A172 (cell line): ENCODE measurements around the gene ERAL1. TPM values are rescaled to one million over a fixed set of nuclear protein-coding genes. Genes with fewer than 3 reads are reported as not detected.
"Not testable (repeated sequence)": the region's sequence is repeated elsewhere in the genome, so short reads cannot be mapped to it uniquely, and the experiment has no call there.

Experiments
- DNase-seq: peaks from one replicate; pipeline ENCODE4 v3.0.0-alpha.2; 2015; ENCODE audit warnings: low spot score
- total RNA-seq: library from RNA; depleted of rRNA; stranded (reverse); fragments of >200 nt; shearing (Covaris generic); gene quantifications from 2 replicates; pipeline ENCODE4 v1.2.3, GENCODE V29; 2014; rRNA removed

Gene ERAL1
- total RNA-seq = 45.1 and 66.6 TPM in 2 replicates

DNA sequence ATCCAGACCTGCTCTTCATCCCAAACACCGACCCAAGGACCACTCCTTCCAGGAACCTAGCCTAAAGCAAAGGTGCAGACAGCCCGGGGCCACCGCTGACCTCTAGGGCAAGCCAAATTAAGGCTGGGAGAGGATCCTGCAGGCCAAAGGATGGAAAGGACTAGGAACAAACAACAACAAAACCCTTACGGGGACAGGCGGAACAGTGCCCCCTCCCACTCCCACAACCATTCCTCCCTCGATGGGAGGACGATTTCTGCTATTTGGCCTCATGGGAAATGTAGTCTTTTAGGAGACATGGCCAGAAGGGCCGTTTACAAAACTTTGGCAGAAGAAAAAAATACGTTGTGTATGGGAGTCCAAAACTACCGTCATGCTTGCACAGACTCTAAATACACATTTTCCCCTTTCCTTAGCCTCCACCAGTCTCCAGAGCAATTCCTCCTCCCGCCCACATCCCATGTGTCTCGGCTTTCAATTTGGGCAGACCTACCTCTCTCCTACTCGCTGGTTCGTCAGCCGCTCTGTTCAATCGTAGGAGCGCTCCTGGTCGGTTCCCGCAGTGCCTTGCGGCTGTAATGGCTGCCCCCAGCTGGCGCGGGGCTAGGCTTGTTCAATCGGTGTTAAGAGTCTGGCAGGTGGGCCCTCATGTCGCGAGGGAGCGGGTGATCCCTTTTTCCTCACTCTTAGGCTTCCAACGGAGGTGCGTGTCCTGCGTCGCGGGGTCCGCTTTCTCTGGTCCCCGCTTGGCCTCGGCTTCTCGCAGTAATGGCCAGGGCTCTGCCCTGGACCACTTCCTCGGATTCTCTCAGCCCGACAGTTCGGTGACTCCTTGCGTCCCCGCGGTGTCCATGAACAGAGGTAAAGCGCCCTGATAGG is at the start of gene ERAL1:
Gene ERAL1, plus strand, starts transcription at position 560 of the 879 bp plus-strand sequence. Its CDS starts 19 bp downstream, at position 579.
- peak; percentile 90 for DNase-seq

GRCh38 chr17:28807925-28808634 is 46.7 kb upstream of the ERAL1 start:
- peak; percentile 85 for DNase-seq

GRCh38 chr17:28810437-28810836 is 44.4 kb upstream of the ERAL1 start:
- no peak for DNase-seq

DNA sequence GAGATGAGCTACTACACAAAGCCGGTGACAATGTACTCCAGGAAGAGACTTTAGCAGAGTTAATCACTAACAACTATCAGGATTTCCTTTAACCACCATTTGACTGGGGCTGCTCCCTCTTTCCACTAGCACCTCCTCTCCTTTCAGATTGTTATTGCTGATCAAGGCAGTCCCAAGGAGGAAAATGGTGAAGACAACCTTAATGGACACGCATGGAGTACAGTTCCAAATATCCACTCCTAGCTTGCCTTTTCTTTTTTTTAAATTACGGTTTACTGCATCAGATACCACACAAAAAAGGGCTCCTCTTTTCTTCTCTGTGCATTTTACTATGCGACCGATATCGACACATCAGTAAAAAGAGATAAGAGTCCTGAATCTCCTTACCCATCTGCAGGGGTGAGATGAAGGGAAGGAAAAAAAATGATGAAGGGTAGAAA is 43.1 kb upstream of the ERAL1 start:
- DNase-seq = peak; percentile 52

DNA sequence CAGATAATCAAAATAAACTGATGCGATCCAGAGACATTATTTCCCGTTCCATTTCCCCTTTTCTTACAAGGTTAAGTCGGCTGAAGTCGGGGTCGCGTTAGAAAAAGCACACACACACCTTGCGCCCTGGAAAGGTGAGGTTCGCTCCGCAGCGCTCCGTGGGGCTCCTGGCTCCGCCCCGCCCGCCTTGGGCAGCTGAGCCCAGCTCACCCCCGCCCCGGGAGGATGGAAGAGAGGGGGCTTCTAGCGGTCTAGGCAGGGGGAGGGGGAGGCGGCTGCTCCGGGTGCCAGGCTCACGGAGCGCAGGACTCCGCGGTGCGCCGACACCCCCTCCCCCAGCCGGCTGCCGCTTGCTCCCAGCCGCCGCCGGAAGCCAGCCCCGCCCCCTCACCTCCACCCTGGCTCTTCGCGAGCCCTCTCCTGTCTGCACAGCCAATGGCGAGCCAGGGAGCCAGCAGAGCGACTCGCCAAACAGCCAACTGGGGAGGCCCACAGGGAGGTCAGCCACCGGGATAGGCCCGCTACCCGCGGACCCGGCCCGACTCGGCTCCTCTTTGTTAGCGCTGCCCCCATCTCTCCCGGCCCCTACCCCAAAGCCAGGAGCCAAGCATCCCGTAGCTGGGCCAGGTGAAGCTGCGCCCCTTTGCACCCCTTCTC is 42.6 kb upstream of the ERAL1 start:
- DNase-seq = peak; percentile 96

- peak; percentile 69 for DNase-seq
Observed at GRCh38 chr17:28812748-28813377, 42.0 kb upstream of the ERAL1 start.

DNA sequence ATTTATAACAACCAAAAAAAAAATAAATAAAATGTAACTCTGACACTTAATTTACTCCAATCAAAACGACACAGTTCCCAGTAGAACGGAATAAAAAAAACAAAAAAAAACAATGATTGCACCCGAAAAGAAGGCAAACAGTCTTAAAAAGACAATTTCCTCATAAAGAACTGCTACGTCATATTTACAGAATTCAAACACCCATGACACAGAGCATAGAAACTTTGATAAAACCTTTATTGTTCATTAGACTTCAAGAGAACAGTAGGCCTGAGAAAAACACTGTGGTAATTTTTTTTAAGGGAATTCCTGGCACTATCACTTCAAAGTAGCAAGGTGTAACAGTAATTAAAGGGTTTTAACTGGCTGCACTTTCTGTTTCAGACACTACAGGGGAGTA is 38.3 kb upstream of the ERAL1 start:
- DNase-seq = no peak

DNA sequence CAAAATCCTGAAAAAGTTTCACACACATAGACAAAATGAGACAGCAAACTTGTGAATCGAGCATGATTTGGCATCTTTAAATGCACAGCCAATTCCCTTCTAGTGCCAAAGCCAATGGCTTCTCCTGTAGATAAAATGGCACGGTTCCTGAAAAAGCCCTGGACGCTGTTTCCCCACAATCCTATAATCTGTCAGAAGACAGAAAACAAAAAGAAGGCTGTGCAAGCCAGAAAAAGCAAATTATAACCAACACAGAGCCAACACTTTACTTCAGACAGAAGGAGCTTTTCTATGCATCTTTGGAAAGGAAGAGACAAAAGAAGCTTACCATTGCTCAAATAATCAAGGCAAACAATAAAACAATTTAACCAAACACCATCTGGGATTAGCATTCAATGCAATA is 36.0 kb upstream of the ERAL1 start:
- DNase-seq = no peak

DNA sequence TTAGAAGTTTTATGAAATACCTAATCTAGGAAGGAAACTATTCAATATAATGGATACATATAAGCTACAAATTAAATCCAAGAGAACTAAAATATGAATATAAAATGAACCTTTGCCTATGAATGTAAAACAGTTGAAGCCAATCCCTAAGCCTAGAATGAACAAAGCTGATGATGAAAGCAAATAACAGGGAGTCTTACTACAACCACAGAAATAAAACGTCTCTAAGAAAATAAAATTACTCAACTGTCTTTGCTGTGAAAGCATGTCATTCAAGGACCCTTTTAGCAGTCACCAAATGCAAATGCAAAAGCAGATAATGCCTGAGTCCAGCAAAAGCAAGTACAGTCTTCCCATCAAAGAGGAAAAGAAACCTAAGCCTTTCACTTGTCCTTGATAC is 35.2 kb upstream of the ERAL1 start:
- no peak for DNase-seq

DNA sequence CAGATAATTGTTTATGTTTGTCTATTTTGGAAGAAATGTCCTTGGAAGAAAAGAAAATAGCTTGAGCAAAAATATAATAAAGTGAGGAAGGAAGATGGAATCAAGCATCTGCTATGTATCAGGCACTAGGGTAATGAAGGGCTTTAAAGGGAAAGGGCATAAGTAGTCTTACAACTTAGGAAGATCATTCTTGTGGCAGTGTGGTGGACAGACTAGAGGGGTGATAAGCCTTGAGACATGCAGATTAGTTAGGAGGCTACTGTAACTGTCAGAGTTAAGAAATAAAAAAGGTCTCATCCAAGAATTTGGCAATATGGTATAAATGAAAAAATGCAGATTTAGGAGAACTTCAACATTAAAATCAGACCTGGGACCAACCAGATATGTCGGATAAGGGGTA is 27.1 kb upstream of the ERAL1 start:
- DNase-seq = no peak

DNA sequence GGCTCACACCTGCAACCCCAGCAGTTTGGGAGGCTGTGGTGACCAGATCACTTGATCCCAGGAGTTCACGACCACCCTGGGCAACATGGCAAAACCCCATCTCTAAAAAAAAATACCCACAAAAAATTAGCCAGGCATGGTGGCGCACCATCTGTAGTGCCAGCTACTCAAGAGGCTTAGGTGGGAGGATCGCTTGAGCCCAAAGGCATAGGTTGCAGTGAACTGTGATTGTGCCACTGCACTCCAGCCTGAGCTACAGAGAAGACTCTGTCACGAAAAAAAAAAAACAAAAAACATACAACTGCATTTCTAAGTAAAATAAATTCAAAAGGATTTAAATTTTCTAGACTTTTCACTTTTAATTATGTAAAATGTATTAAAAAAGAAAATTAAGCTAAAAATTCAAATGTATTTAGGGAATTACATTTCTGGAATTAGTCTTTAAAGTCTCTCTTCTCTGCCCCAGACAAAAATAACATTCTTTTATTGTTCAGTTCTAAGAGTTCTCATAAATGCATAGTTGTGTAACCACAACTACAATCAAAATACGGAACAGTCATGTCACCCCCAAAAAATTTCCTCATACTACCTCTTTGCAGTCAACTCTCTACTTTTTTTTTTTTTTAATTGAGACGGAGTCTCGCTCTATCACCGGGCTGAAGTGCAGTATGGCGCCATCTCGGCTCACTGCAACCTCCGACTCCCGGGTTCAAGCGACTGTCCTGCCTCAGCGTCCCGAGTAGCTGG is 26.3 kb upstream of the ERAL1 start:
- no peak for DNase-seq

GRCh38 chr17:28834420-28834819 is 20.4 kb upstream of the ERAL1 start:
- DNase-seq = no peak

DNA sequence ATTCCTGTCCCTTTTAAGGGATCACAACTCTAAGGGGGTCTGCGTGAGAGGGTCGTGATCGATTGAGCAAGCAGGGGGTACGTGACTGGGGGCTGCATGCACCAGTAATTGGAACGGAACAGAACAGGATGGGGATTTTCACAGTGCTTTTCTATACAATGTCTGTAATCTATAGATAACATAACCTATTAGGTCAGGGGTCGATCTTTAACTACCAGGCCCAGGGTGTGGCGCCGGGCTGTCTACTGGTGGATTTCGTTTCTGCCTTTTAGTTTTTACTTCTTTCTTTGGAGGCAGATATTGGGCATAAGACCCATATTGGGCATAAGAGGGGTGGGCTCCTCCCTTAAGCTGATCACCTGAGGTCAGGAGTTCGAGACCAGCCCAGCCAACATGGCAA is 18.3 kb upstream of the ERAL1 start:
- not testable (repeated sequence) for DNase-seq

DNA sequence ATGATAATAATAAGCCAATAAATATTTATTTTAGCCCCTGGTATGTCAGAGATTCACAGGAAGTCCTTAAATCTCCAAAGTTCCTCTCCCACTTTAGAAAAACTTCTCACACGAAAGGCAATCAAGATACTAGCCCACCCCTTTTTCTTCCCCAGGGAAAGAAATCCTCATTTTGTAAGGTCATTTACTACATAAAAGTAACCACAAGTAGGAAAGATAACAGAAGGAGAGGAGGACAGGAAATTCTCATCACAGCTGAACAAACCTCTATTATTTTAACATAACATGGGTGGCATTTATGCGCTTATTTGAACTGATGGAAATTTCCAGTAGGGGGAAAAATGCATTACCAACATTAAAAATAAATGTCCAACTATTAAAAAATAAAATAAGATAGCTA is 15.6 kb upstream of the ERAL1 start:
- no peak for DNase-seq

DNA sequence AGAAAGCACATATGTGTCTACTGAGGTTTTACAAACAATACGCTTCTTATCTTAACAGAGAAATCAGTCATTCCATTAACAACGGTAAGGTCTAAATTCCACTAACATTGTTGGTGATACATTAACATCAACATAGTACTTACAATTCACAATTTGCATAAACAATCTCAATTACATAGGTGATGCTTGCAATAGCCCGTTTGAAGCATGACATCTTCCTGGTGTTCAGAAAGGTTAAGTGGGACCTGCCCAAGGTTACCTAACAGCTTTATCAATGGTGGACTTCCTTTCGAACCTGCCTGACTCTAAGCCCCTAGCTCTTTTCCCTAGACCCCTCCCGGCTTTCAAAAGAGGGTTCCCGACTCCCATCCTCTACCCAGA is 12.9 kb upstream of the ERAL1 start:
- no peak for DNase-seq

DNA sequence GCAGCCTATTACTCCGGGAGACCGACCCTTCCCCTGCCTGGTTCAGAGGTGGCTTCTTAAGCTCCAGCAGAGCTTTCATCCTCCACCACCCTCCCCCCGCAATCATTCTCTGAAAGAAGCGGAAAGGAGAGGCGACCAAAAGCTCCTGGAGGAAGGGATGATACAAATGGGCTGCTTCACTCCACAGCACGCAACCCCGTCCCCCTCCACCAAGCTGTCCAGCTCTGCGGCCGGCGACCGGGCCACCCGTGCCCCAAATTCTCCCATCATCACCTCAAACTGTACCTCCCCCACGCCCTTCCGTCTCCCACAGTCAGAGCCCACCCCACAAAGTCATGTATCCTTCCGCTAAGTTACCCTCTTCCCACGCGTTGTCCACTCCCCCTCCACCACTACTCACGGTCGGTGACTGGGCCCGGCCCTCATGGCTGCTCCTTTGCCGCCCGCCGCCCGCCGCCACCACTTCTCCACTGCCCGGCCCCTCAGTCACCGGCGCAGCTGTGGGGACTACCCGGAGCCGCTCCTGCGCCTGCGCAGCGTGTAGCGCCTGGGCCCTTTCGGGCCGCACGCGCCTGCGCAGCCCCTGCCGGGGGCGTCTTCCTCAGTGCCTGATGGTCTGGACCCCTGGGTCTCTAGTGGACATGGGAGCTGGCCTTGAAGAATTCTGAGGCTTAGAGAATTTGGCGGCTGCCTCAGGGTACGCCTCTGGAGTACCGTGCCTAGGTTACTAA is 12.4 kb upstream of the ERAL1 start, which contains the start of gene FAM222B:
Gene FAM222B, minus strand, starts transcription at position 509 of the 731 bp plus-strand sequence. CDS start 76,123 bp downstream, outside the sequence.
- peak; percentile 70 for DNase-seq

- DNase-seq = no peak
Observed at GRCh38 chr17:28843816-28844148, 11.0 kb upstream of the ERAL1 start.

DNA sequence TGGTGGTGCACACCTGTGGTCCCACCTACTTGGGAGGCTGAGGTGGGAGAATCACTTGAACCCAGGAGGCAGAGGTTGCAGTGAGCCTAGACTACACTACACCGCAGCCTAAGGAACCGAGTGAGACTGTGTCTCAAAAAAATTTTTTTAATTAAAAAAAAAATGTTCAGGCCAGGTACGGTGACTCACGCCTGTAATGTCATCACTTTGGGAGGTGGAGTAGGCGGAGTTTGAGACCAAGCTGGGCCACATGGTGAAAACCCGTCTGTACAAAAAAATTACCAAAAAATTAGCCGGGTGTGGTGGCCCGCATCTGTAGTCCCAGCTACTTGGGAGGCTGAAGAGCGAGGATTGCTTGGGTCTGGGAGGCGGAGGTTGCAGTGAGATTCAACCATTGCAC is 8.6 kb upstream of the ERAL1 start:
- DNase-seq = no peak

DNA sequence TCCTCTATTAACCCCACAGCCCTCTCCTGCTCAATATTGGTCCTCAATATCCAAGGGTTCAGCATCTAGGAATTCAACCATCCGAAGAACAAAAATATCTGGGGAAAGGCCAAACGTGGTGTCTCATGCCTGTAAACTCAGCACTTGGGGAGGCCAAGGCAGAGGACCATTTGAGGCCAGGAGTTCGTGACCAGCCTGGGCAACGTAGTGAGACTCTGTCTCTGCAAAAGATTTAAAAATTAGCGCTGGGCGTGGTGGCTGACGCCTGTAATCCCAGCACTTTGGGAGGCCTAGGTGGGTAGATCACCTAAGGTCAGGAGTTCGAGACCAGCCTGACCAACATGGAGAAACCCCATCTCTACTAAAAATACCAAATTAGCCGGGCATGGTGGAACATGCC is 8.1 kb upstream of the ERAL1 start:
- DNase-seq = not testable (repeated sequence)

DNA sequence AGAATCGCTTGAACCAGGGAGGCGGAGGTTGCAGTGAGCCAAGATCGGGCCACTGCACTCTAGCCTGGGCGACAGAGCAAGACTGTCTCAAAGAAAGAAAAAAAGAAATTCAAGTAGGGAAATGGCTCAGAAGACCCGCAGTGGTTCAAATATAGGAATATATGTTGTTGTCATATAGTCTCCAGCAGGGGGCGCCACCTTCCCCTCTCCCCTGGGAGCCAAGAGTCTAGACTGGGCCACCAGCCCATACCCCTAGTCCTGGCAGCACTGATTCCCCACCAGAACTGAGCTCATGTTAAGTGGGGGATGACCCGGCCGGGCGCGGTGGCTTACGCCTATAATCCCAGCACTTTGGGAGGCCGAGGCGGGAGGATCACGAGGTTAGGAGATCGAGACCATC is 6.1 kb upstream of the ERAL1 start:
- DNase-seq = not testable (repeated sequence)

GRCh38 chr17:28849281-28849680 is 5.5 kb upstream of the ERAL1 start:
- DNase-seq = no peak
